H1 (cell line): ENCODE results near the gene TOP1. TPM values are rescaled to one million over a fixed set of nuclear protein-coding genes. Genes with fewer than 3 reads are reported as not detected.

Experiments
- ASH2L ChIP-seq: fragments of 200-600, 300-600 bp; sonication (generic); IDR thresholded peaks from one replicate; pipeline ENCODE4 v1.7.1; 2017; ENCODE audit warnings: low read length
- BACH1 ChIP-seq: IDR thresholded peaks from 2 replicates; pipeline ENCODE4 v1.6.1; 2012; ENCODE audit warnings: low read length, improper control_type of control experiment
- CBX5 ChIP-seq: fragments of 300-800, 300-1000 bp; sonication (generic); IDR thresholded peaks from 2 replicates; pipeline ENCODE4 v1.7.1; 2016; ENCODE audit warnings: antibody characterized with exemption, low read length, low read depth
- CBX8 ChIP-seq: fragments of 300-800, 300-1000 bp; sonication (generic); IDR thresholded peaks from 2 replicates; pipeline ENCODE4 v1.7.1; 2016; ENCODE audit warnings: low read depth, low read length, borderline replicate concordance
- CTBP2 ChIP-seq: IDR thresholded peaks from 2 replicates; pipeline ENCODE4 v1.7.0; 2011; ENCODE audit warnings: borderline replicate concordance, mild to moderate bottlenecking, moderate library complexity, mixed read lengths, low read length; ENCODE audit not compliant: insufficient read depth, insufficient read length
- EGR1 ChIP-seq: IDR thresholded peaks from 2 replicates; pipeline ENCODE4 v1.6.1; 2011; ENCODE audit warnings: low read depth, low read length, borderline replicate concordance
- EP300 ChIP-seq, 2 experiments: IDR thresholded peaks; 1 replicate in 1 of 2; 2 replicates in 1 of 2; pipeline ENCODE4 v1.6.1; 2011 to 2012; ENCODE audit warnings: low read depth in 2 of 2, low read length in 2 of 2, mild to moderate bottlenecking in 2 of 2, borderline replicate concordance in 1 of 2, inconsistent platforms in 1 of 2, moderate library complexity in 1 of 2
- FOSL1 ChIP-seq: IDR thresholded peaks from 2 replicates; pipeline ENCODE4 v1.6.1; 2011; ENCODE audit warnings: mild to moderate bottlenecking, low read depth, low read length, moderate library complexity; ENCODE audit not compliant: insufficient read depth
- KDM4A ChIP-seq: IDR thresholded peaks from one replicate; pipeline ENCODE4 v1.7.1; 2012; ENCODE audit warnings: low read depth, mild to moderate bottlenecking, moderate library complexity, low read length, inconsistent platforms; ENCODE audit not compliant: severe bottlenecking
- MAX ChIP-seq: IDR thresholded peaks from 2 replicates; pipeline ENCODE4 v1.6.1; 2012; ENCODE audit warnings: inconsistent platforms
- NANOG ChIP-seq: IDR thresholded peaks from 2 replicates; pipeline ENCODE4 v1.6.1; 2011; ENCODE audit warnings: low read length, low read depth, mild to moderate bottlenecking, inconsistent platforms; ENCODE audit not compliant: insufficient read depth, poor library complexity, severe bottlenecking
- PHF8 ChIP-seq: fragments of 200-600 bp; sonication (generic); conservative IDR thresholded peaks from 2 replicates; pipeline ENCODE4 v1.7.1; 2012; ENCODE audit warnings: low read depth, mild to moderate bottlenecking, inconsistent platforms, low read length, moderate library complexity
- POLR2A ChIP-seq, 2 experiments: IDR thresholded peaks; 1 replicate in 1 of 2; 2 replicates in 1 of 2; pipeline ENCODE4 v1.6.1; 2011; ENCODE audit warnings: low read depth in 2 of 2, low read length in 2 of 2, mild to moderate bottlenecking in 2 of 2; ENCODE audit errors: control extremely low read depth in 1 of 2
- RBBP5 ChIP-seq: IDR thresholded peaks from 2 replicates; pipeline ENCODE4 v1.7.1; 2012; ENCODE audit warnings: low read depth, mild to moderate bottlenecking, inconsistent platforms, low read length, moderate library complexity, borderline replicate concordance
- RXRA ChIP-seq: IDR thresholded peaks from 2 replicates; pipeline ENCODE4 v1.6.1; 2011; ENCODE audit warnings: low read depth, mild to moderate bottlenecking, low read length, moderate library complexity; ENCODE audit not compliant: insufficient read depth
- SIN3A ChIP-seq, 2 experiments: IDR thresholded peaks in 1 of 2; conservative IDR thresholded peaks in 1 of 2; 2 replicates each; pipeline ENCODE4 v1.6.1; 2011 to 2012; ENCODE audit warnings: low read length in 2 of 2, improper control_type of control experiment in 1 of 2, low read depth in 1 of 2, mild to moderate bottlenecking in 1 of 2
- SRF ChIP-seq: IDR thresholded peaks from 2 replicates; pipeline ENCODE4 v1.6.1; 2011; ENCODE audit warnings: mild to moderate bottlenecking, low read depth, low read length, moderate library complexity
- TAF1 ChIP-seq: IDR thresholded peaks from 2 replicates; pipeline ENCODE4 v1.6.1; 2011; ENCODE audit warnings: mild to moderate bottlenecking, low read depth, low read length
- USF2 ChIP-seq: IDR thresholded peaks from 2 replicates; pipeline ENCODE4 v1.6.1; 2011; ENCODE audit warnings: low read length, improper control_type of control experiment
- ZNF274 ChIP-seq: IDR thresholded peaks from 2 replicates; pipeline ENCODE4 v1.7.0; 2012; ENCODE audit warnings: low read length, borderline replicate concordance; ENCODE audit errors: extremely low read depth
- polyA plus RNA-seq, 7 experiments: library from polyadenylated mRNA; depleted of rRNA in 3 of 7; stranded (reverse) in 5 of 7; unstranded in 2 of 7; fragments of >200 nt in 5 of 7; fragments of 200-250 nt in 2 of 7; gene quantifications; 1 replicate in 5 of 7; 2 replicates in 1 of 7; 4 replicates in 1 of 7; pipeline versions ENCODE4 v1.2.1 to v1.2.3, GENCODE V29; 2011 to 2013; ENCODE audit warnings: missing spikeins in 2 of 7, mixed read lengths in 2 of 7
- total RNA-seq: library from RNA; stranded (reverse); fragmentation: NEBNext Ultra II Directional; extraction: Animal tissue kit (Norgen Biotek cat#: 25700); gene quantifications from 2 replicates; pipeline ENCODE4 v1.2.1, GENCODE V29; 2021

The TOP1 gene
- total and polyA plus RNA-seq, 2 of the 8 experiments (the other 6 are each of a cell fraction or from before 2014, with no cell fraction given) = 7.4 to 108 TPM

- TF ChIP-seq CTBP2 (no peak), USF2 (peak; percentile 73), CBX8 (no peak), MAX (peak; percentile 22; the same call in 1 of the 2 replicates), SIN3A (conservative IDR thresholded peaks at IDR 0.05 in 1 of 2, IDR thresholded peaks at IDR 0.05 in 1 of 2; ENCODE audit: low read depth in 1 of 2, low read length in 2 of 2) (peak; percentile 67 to 74; a peak in 2 of 4 replicates), RXRA (no peak), CBX5 (no peak), EGR1 (peak; percentile 67; the same call in 1 of the 2 replicates), POLR2A (IDR thresholded peaks at IDR 0.05; ENCODE audit: control extremely low read depth in 1 of 2, low read depth in 2 of 2, low read length in 2 of 2) (peak; percentile 83), ASH2L (peak; percentile 26), RBBP5 (no peak), NANOG (no peak), SRF (0 out of 2 replicates have a peak, but pooled peaks have one; percentile 24), BACH1 (no peak), FOSL1 (no peak), TAF1 (peak; percentile 81), KDM4A (peak; percentile 25), PHF8 (peak; percentile 67), ZNF274 (no peak), EP300 (IDR thresholded peaks at IDR 0.05; ENCODE audit: borderline replicate concordance in 1 of 2, low read depth in 2 of 2, low read length in 2 of 2) (peak in 1 of 2 experiments; percentile 31; a peak in 1 of 3 replicates)
- TF ChIP-seq, all 59 proteins: peak for 13
Observed at GRCh38 chr20:41137614-41138474, 109.2 kb downstream of the TOP1 start (continued).
